GM10847 (cell line): Measurements from ENCODE around the gene CBR3.

Experiments used
- POLR2A ChIP-seq: IDR thresholded peaks from 2 replicates; pipeline ENCODE4 v1.6.1; 2011; ENCODE audit not compliant: insufficient read length; ENCODE audit errors: extremely low read depth

CBR3 gene

DNA sequence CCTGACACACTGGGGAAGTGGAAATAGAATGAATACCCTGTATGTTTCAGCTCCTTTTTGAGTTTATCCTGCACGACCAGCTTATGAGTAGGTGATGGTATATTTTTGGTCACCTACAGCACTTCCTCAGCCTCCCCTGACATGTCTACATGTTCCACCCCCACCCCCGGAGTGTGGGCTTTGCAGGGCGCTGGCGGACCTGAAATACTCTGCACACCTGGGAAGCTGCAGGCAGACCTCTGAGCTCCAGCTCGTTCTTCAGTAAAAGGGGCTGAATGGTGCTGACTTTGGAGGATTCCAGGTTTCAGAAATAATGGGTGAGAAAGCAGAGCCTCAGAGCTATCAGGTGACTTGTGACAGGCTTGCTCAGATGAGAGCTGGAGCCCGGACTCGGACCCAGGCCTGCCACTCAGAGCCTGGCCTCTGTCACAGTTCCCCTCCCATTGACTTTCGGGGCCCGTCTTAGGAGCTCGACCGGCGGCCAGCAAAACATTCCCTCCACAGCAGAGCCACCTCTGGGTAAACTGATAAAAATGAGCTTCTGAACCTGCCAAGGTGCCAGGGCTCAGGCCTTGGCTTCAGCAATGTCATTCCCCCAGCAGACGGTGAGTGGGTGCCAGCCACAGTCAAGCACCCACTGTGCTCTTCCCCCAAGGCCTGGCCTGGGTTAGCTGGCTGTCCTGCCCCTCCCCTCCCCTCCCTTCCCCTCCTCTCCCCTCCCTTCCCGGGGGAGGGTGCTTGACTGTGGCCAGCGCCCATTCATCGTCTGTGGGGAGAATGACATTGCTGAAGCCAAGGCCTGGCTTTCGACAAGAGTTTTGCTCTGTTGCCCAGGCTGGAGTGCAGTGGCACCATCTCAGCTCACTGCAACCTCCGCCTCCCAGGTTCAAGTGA lies 51.9 kb downstream of the CBR3 start:
- no peak for TF ChIP-seq POLR2A

DNA sequence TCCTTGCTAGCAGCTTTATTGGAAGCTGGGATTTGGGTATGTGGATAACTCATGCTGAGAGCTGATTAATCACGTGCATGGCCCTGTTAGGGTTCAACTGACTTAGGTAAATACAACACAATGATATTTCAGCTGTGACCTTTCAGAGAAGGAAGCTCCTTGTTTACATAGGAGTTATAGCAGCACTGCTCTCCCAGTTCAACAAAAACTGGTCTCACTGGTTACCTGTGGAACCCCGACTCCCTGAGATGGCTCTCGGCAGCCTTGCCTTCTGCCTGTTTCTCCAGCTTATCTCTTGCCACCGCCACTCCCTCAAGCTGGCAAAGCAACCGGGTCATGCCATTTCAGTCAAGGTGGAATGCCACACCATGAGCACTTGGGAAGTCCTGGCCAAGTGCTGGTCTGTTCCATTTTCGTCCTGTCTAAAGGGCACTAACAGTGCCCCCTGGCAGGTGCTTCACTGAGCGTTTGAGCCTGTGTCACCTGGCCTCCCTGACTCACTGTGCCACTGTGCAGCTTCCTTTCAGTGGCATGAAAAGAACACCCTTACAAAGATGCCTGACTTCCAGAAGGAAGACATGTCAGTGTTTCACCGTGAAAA lies 53.3 kb downstream of the CBR3 start:
- TF ChIP-seq POLR2A: no peak

DNA sequence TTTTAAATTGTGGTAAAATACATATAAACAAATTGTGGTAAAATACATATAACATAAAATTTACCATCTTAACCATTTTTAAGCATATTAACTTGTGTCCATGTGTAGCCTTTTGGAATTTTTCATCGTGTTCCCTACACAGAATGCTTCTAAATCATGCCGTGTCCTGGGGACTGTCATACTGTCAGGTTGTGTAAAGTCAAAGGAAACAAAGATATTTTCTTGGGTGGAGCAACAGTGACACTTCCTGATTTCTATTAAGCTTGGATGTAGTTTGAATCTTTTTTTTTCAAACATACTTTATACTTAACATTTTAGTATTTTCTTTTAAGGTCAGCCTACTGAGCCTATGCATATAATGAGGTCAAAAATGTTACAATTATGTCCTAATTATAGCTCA lies 54.1 kb downstream of the CBR3 start:
- TF ChIP-seq POLR2A: no peak

DNA sequence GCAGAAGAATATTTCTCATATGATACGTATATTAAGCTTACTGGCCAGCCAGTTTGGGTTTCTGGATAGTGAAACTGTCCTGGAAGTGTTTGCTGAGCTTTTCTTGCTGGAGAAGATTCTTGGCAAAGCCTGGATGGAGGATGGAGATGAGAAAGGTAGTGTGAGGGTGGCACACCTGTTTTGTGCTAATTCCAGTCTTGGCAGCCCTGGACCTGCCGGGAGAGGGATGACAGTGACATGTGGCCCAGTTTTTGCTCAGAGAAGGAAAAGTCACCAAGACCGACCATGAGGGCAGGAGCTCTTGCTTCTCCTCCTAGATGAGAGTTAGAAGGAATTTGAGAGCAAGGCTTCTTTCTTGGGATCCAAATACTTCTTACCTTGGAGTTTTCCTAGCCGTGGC lies 55.9 kb downstream of the CBR3 start:
- no peak for TF ChIP-seq POLR2A

DNA sequence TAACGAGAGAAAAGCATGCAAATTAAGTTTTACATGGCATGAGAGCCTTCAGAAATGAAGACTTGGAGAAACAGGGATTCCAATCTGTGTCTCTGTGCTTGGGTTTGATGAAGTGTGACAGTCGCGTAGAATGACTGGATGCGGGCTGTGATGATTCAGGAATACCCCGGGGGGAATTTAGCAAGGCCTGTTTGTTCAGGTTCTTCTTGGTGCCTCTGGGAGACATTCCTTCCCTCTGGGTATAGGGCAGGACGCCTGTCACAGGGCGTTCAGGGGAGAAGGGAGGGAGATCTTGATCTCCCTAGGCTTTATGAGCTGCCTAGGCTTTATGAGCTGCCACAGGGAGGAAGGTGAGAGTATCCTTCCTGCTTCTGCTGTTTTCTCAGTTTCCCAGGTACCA lies 58.3 kb downstream of the CBR3 start:
- no peak for TF ChIP-seq POLR2A

DNA sequence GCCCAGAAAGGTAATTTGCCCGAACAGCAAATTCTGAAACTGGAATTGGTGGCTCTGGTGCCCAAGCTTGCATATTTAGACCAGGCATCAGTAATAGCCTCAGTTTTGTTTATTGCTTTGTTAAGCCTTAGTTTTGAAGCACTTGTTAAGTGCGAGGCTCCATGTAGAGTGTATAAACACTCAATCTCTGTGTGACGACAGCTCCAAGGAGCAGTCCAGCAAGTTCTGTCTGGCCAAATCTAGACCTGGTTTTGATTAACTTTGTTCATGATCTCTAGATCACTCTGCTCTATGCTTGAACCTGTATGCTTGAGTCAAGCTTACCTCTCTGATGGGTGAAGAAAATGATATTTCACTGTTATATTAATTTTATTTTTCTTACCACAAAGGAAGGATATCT lies 59.1 kb downstream of the CBR3 start:
- TF ChIP-seq POLR2A: no peak

DNA sequence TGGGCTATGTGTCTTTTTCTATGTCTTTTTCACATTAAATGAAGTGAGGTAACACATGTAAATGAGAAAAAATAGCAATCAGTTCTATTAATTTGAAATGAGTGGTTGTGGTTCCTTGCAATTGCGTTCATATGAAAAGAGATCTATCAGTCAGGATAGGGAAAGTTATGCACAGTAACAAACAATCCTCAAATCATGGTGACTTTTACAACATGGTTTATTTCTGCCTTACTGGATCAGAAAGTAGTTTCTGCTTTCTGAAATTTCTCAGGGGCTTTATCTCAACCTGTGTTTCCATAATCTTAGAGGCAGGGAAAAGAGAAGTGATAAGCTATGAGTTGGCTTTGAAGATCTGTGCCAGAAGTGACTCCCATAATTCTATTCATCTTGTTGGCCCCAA lies 60.7 kb downstream of the CBR3 start:
- TF ChIP-seq POLR2A: no peak
